Stomach (tissue), 4 donors: Measurements from ENCODE around the gene AUTS2.

Experiments
- CTCF ChIP-seq, 7 experiments: fragments of 450-650 bp in 4 of 7; fragments of 200-600 bp in 3 of 7; sonication (generic) in 3 of 7; IDR thresholded peaks; one replicate each; pipeline ENCODE4 v1.5.1; 2016 to 2019; ENCODE audit warnings: antibody characterized with exemption in 7 of 7, control low read depth in 2 of 7, mild to moderate bottlenecking in 1 of 7
- POLR2AphosphoS5 ChIP-seq, 3 donors: sonication (generic); formaldehyde crosslinking; IDR thresholded peaks; one replicate each; pipeline ENCODE4 v1.6.1; 2016; ENCODE audit warnings: antibody characterized with exemption in 3 of 3

DNA sequence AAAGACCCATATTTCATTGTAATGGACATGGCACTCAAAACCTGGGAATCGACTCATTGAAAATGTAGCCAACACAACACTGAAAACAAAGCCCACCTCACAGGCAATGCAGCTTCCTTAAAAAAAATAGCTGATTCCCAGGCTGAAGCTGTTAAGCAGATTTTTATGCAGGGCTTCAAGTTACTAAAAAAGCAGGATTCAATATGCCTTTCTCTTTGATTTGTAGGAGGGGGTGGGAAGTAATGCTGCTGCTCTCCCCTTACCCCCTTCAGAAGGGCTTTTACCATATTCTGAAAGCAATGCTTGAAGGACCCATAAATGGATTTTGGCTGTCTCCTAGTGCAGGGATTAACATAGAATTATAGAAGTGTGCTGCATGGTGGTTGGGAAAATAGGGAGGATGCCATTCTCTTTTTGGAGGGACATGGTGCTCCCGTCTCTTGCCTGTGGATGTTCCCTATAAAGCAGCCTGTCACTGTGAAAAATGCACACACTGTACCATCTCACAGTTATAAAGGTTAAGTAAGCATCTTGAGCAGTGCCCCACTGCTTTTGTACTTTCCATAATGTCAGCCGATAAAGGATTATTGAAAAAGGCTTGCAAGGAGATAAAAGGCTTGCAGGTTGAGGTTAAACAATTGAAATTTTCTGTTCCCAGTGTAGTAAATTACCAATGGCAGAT, 262.8 kb downstream of the AUTS2 start:
- TF ChIP-seq CTCF (IDR thresholded peaks at IDR 0.05), result no peak
- no peak for TF ChIP-seq POLR2AphosphoS5 (IDR thresholded peaks at IDR 0.05)
